ENCODE data around the gene MRPL20.

MRPL20 gene

GRCh38 chr1:1359664-1360468 is 47.2 kb downstream of the MRPL20 start:
- Histone ChIP-seq H3K4me3 (ENCODE audit: low read depth in 1 of 2, low read length in 1 of 2) (no peak overlapping the region), H3K27ac (no peak overlapping the region), H3K36me3 (no peaks in the 10 kb centered on the region), H3K9me3 (no peaks in the 10 kb centered on the region), H3K4me1 (ENCODE audit: control insufficient read depth in 1 of 2, insufficient read depth in 1 of 2, low read depth in 1 of 2, low read length in 1 of 2) (peaks cover 0 to 7% of the 10 kb centered on the region in 2 experiments), H3K27me3 (peaks cover 91% of the 10 kb centered on the region)
- no peak for TF ChIP-seq CTCF (IDR thresholded peaks at IDR 0.05)

DNA sequence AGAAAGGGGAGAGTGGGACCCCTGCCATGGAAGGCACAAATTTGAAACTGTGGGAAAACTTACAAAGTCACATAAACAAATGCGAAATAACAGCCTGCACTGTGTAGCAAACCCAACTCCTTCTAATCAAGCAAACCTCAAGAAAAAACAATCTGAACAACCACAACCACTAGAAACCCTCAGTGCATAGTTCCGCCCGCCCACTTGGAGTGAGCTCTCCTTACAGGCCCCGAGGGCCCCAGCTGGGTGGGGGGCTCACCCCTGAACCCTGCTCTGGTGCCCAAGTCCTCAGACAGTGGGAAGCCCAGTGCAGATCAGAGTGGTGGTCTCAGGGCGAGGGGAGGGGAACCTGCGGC is 47.8 kb downstream of the MRPL20 start:
- no peaks in the 10 kb centered on the region for H3K9me3 ChIP-seq
- no peaks in the 10 kb centered on the region for H3K36me3 ChIP-seq
- peaks cover 0 to 10% of the 10 kb centered on the region in 2 experiments for H3K4me1 ChIP-seq (ENCODE audit: control insufficient read depth in 1 of 2, insufficient read depth in 1 of 2, low read depth in 1 of 2, low read length in 1 of 2)
- peaks cover 91% of the 10 kb centered on the region for H3K27me3 ChIP-seq
- no peak for TF ChIP-seq CTCF (IDR thresholded peaks at IDR 0.05)
- no peak overlapping the region for H3K27ac ChIP-seq
- H3K4me3 ChIP-seq (ENCODE audit: low read depth in 1 of 2, low read length in 1 of 2), result no peak overlapping the region

DNA sequence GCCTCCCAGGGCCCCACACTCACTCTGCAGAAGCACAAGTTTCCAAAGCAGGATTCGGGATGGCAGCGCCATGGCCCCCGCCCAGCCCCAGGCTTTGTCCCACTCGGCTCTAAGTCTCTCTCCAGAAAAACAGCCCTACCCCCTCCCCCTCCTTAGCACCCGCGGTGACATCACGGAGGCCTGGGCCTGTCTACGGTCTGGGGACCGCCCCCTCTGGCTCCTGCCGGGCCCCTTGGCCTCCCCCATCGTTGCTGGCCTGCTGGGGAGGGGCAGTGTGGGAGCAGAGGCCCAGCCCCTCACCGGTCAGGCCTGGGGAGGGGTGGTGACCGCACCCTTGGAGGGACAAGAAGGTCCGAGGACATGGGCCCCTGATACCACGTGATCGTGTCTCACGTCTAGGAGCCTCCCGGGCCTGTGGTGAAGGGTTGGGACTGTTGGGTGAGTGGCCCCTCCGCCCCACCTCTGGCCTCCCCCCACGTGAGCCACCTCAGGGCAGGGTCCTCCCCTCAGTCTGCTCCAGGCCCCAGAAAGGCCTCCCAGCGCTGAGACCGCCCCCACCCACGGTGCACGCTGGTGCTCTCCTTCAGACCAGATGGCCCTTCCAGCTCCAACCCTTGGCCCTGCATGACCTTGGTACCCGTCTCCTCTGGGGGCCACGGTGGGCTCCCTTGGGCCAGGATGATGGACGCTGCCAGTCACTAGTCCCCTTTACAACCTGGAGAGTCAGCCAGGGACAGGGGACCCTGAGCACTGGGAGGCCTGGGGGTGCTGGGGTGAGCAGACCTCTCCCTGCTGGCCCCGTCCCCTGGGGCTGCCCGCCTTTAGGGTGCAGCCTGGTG is 48.4 kb downstream of the MRPL20 start, which contains the start of gene MXRA8:
Gene MXRA8, minus strand, starts transcription at position 123 of the 839 bp plus-strand sequence. Its CDS starts 51 bp downstream, at position 72.
- TF ChIP-seq CTCF (IDR thresholded peaks at IDR 0.05), result no peak
- Histone ChIP-seq H3K27ac (no peak within 1 kb of the TSS), H3K36me3 (no peaks in the 10 kb centered on the region), H3K4me1 (ENCODE audit: control insufficient read depth in 1 of 2, insufficient read depth in 1 of 2, low read depth in 1 of 2, low read length in 1 of 2) (peaks cover 0 to 10% of the 10 kb centered on the region in 2 experiments), H3K9me3 (no peaks in the 10 kb centered on the region), H3K27me3 (peaks cover 94% of the 10 kb centered on the region), H3K4me3 (ENCODE audit: low read depth in 1 of 2, low read length in 1 of 2) (no peak within 1 kb of the TSS)

DNA sequence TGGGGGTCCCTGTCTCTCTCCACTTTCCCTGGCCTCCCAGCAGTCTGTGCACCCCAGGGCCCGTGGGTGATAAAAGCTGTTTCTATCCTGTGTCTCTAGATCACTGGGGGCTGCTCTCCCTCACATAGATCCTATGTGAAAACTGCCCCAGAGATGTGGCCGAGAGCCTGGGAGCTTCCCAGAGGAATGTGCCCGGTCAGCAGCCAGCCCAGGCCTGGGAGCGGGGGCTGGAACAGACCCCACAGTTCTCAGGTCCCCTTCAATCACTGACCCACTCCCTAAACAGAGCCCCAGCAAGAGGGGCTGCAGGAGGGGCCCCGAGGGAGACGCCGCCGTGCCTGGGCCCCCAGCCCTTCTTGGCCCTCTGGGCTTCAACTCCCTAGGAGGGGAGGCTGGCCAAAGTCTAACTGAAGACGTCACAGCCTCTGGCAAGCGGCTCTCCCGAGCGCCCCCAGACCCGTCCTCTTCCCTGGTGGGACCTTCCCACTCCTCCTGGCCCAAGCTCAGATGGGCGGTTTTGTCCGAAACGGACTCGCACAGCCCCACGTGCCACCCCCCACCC is 49.1 kb downstream of the MRPL20 start:
- no peak overlapping the region for H3K27ac ChIP-seq
- no peak for TF ChIP-seq CTCF (IDR thresholded peaks at IDR 0.05)
- no peaks in the 10 kb centered on the region for H3K36me3 ChIP-seq
- no peak overlapping the region for H3K4me3 ChIP-seq (ENCODE audit: low read depth in 1 of 2, low read length in 1 of 2)
- H3K27me3 ChIP-seq, result peaks cover 99% of the 10 kb centered on the region
- H3K4me1 ChIP-seq (ENCODE audit: control insufficient read depth in 1 of 2, insufficient read depth in 1 of 2, low read depth in 1 of 2, low read length in 1 of 2), result peaks cover 0 to 10% of the 10 kb centered on the region in 2 experiments
- no peaks in the 10 kb centered on the region for H3K9me3 ChIP-seq

GRCh38 chr1:1356796-1357401 is 50.2 kb downstream of the MRPL20 start:
- Histone ChIP-seq H3K27me3 (peaks cover 100% of the 10 kb centered on the region), H3K36me3 (no peaks in the 10 kb centered on the region), H3K4me1 (ENCODE audit: control insufficient read depth in 1 of 2, insufficient read depth in 1 of 2, low read depth in 1 of 2, low read length in 1 of 2) (peaks cover 0 to 10% of the 10 kb centered on the region in 2 experiments), H3K4me3 (ENCODE audit: low read depth in 1 of 2, low read length in 1 of 2) (no peak overlapping the region), H3K9me3 (no peaks in the 10 kb centered on the region), H3K27ac (no peak overlapping the region)
- no peak for TF ChIP-seq CTCF (IDR thresholded peaks at IDR 0.05)
